Measurements from ENCODE around the gene DDX42.
A peak's percentile ranks its signal among the peaks of the same experiment; 100 is the strongest.

Gene DDX42

GRCh38 chr17:63774141-63774968, at the start of gene DDX42:
Gene DDX42, plus strand, starts transcription at chr17:63774170. Its CDS starts 12,880 bp downstream, at chr17:63787050.
- DNase-seq, result no peak

- DNase-seq, result no peak
These were observed 38.3 kb upstream of the DDX42 start for GRCh38 chr17:63735691-63736090.

DNA sequence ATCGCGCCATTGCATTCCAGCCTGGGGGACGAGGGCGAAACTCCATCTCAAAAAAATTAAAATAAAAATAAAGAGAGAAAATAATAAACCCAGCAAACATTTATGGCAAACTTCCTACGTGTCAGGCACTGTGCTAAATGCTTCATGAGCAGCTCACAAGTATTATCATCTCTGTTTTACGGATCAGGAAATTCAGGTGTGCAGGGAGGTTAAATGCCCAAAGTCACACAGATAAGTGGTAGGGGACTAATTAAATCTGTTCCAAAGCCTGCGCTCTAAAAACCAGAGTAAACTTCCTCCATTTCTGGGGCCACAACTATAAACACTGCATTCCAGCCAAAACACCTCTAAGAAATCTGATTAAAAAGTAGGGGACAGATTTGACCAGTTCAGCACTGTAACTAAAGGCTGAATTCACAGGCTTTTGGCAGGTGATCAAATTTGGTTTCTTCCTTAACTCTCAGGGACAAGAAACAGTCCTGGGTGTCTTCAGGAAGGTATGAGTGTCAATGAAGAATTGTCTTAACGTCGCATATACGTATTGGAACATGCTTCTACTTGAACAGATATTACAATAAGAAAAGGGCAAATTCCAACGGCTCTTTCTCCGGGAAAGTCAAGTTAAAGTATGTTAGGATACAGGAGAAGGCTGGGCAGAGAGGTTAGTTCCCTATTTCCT, 33.4 kb upstream of the DDX42 start:
- DNase-seq, result no peak

- DNase-seq, result no peak
These were observed 32.9 kb upstream of the DDX42 start for GRCh38 chr17:63741143-63741407.

- peak; percentile 99 for DNase-seq
These were observed 32.4 kb upstream of the DDX42 start, which contains the start of gene STRADA for GRCh38 chr17:63741408-63742173. Gene STRADA, minus strand, starts transcription at chr17:63741799. Its CDS starts 13,430 bp downstream, at chr17:63728369.

DNA sequence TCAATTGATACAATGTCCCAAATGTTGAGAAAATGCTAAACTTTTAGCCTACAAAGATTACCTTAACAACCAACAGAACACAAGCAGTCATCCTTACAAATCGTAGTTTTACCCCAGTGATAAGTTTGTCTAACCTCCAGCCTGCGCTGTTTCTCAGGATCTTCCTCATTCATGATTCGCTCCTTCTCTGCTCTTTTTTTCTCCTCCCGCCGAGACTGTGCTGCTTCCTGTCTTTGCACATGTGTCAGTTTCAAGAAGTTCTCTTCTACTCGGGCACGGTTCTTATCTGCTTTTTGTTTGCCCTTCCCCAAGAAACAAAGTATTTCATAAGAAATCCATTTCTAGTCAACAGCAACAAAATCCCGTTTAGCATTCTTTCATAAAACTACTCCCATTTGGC, 22.2 kb upstream of the DDX42 start:
- no peak for DNase-seq

DNA sequence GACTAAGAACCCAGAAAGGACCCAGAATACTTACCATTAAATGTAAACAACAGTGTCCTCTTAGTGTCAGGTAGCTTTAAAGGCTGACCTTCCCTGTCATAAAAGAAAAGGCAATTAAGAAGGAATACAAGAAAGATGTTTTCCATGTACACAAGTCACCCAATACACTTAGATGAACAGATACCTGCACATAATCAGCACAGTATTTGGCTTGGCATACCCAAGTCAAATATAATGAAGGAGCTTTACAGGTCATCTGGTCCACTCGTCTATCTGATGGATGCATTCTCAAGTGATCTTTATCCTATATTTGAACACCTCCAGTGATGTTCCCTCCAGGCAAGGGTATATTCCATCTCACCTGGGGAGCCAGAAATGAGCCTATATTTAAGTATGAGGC, 21.3 kb upstream of the DDX42 start:
- no peak for DNase-seq

GRCh38 chr17:63753215-63753614, 20.8 kb upstream of the DDX42 start:
- DNase-seq, result no peak

- no peak for DNase-seq
These were observed 19.9 kb upstream of the DDX42 start for GRCh38 chr17:63754046-63754445.

GRCh38 chr17:63758428-63758827, 15.5 kb upstream of the DDX42 start:
- DNase-seq, result no peak

DNA sequence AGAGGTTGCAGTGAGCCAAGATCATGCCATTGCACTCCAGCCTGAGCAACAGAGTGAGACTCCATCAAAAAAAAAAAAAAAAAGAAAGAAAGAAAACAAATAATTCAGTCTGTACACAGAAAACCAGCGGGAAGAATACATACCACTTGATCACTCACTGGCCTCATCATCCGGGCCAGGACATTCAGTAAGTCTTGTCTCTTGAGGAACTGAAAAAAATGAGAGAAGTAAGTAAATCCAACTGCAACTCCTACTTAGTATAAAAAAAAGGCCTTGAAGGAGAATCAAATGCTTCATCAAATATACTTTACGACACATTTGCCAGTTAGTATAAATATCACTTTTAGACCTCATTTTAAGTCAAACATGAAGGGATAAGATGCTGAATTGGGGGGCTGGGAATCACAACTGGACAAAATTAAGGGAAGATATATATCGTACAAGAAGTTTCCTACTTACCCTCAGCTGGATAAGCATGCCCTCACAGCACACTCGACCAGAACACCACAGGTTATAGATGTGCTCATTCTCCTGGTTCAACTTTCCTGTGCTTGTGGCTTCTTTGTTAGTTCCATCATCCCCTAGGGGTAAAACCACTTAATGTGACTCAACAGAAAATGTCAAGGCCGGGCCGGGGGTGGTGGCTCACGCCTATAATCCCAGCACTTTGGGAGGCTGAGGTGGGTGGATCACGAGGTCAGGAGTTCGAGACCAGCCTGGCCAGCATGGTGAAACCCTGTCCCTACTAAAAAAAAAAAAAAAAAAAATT, 13.0 kb upstream of the DDX42 start:
- peak; percentile 52 for DNase-seq

DNA sequence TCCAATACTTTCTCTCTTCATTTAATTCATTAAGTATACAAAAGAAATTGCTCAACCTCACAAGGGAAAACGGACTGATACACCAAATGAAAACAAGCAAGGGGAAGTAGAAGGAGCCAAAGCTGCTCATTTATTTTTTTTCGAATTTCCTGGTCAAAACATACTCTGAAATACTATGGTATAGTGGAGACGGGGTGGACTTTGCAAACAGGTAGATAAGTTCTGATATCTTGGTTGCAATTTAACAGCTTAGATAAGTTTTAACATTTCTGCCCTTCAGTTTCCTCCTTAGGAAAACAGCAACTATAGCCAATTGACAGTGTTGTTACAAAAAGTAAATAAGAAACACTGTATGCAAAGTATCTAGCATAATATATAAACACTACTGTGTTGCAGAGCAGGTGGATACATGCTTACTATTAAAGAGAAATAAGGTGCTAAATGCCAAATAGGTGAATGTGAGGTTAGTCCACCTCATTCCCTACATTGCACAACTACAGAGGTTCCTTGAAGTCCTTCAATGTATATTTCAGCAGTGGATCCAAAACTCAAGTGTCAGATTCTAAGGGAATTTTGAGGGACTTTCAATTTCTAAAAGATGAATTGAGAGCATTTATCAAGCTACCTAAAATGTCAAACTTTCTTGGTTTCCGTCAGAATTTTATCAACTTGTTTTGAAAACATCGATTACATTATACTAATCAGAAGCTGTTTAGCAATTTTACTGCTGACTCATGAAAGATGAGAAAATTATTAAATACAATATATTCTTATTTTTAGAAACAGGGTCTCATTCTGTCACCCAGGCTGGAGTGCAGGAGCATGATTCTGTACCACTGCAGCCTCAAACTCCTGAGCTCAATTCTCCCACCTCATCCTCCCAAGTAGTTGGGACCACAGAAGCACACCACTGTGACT, 11.6 kb upstream of the DDX42 start:
- no peak for DNase-seq

DNA sequence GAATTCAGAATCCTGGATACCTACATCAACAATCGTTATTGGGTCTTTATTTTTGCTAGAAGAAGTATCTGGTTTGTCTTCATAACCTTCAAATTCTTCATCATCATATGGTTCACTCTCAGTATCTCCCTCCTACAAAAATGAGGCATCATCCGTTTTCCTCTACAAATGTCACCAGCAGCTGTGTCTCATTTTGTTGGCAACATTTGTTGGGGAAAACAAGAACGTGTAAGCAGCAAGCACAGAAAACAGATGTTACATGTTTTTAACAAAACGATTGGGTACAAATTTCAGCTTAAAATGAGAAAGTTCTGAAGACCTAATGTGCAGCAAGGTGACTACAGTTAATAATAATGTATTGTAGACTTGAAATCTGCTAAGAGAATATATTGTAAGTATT, 9.3 kb upstream of the DDX42 start:
- no peak for DNase-seq

DNA sequence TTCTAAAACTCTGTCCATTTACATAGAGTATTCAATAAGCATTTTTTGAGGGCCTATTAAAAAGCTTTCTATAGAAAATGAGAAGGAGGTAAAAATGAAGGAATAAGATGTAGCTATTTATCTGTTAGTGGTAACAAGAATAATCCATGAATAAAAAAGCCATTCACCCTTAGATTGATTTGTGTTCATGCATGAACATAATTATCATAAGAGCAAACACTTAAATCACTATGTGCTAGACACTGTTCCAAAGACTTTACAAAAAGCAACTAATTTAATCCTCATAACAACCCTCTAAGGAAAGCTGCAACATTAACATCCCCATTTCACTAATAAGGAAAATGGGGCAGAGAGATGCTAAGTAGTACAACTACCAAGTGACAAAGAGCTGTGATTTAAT, 7.2 kb upstream of the DDX42 start:
- DNase-seq, result no peak

DNA sequence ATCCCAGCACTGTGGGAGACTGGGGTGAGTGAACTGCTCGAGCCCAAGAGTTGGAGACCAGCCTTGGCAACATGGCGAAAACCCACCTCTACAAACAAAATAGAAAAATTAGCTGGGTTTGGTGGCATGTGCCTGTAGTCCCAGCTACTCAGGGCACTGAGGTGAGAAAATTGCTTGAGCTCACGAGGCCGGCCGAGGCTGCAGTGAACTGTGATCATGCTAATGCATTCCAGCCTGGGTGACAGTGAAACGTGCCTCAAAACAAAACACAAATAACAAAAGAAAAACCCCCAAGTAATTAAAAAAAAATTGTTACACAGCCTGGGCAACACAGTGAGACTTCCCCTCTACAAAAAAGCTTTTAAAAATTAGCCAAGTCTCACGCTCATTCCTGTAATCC, 5.5 kb upstream of the DDX42 start:
- no peak for DNase-seq

- no peak for DNase-seq
These were observed 1.1 kb upstream of the DDX42 start for GRCh38 chr17:63772801-63773271.

DNA sequence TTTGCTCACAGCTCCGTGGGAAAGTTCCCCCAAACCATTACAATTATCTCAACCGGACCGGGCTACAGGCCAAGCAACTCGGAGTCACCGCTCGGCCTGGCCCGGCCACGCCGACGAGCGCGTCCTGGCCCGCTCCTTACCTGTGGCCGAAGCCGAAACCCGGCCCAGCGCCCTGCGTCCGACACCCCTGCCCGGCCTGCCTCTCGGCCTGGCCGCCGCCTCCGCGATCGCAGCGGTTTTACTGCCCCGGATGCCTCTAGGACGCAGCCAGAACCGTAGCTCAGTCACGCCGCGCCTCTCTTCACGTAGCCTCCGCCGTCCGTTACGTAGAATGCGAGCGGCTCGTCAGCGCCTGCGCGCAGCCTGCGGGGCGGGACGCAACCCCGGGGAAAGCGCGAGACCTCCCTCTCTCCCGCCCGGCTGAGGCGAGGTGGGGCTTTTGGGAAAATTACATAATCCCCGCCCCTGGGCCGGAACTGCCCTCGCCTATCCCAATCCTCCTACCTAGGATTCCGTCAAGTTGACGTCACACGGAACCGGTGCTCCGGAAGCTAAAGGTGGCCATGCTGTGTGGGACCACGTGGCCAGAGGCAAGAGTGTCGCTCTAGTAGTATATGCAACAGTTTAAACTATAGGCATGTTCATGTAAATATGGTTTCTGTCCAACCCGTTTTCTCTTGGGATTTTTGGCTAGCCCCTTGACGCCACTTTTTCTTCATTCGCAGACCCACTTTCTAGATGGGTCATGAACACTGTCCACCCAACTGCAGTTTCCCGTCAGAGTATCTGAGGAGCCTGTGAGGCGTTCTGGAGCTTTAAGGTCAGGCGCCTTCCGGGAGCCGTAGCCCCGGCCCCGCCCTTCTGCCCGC, 464 bp upstream of the DDX42 start, which contains the start of gene CCDC47:
Gene CCDC47, minus strand, starts transcription at position 326 of the 869 bp plus-strand sequence. CDS start 7,422 bp downstream, outside the sequence.
- peak; percentile 98 for DNase-seq

GRCh38 chr17:63774969-63775265, 947 bp downstream of the DDX42 start:
- DNase-seq, result no peak

- no peak for DNase-seq
These were observed 1.4 kb downstream of the DDX42 start for GRCh38 chr17:63775420-63775819.

GRCh38 chr17:63780507-63780906, 6.5 kb downstream of the DDX42 start:
- no peak for DNase-seq

DNA sequence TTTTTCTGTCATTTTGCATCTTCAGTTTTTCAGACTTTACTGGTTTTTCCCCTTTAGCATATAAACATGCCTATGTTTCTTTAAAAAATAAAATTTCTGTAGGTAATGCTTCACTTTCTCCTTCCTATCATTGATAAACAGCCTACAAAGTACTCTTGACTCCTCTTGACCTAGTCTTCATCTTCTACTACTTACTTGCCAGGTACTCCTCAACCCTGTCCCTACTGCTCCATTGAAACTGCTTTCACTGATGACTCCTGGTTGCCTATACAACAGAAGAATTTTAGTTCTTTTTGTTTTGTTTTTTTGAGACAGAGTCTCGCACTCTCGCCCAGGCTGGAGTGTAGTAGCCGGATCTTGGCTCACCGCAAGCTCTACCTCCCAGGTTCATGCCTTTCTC, 7.0 kb downstream of the DDX42 start:
- DNase-seq, result no peak
